Measurements from ENCODE around the gene ARID4A. TPM values are rescaled to one million over a fixed set of nuclear protein-coding genes. Genes with fewer than 3 reads are reported as not detected.

ARID4A gene
- total and polyA plus RNA-seq, 10 of the 15 experiments (the other 5 are each of a cell fraction or from before 2014, with no cell fraction given), result 5.2 to 18.9 (median 12.5) TPM

DNA sequence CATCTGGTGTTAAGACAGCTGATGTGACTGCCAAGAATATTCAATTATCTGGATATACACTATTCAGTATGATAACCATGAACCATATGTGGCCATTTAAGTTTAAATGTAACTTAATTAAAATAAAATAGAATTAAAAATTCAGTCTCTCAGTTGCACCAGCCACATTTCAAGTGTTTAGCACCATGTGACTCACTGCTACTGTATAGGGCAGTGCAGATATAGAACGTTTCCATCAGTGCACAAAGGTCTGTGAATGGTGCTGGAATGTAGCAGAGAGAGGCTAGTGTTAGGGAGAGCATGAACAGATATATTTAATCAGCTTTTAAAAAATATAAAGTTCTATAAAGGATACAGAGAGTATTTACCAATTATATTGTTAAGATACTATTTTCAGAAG lies 28.7 kb downstream of the ARID4A start:
- no TSS peak for BruUV-seq (replicated peaks)
- WGBS (ENCODE audit: insufficient coverage, insufficient replicate concordance, low lambda C conversion rate, missing lambda C conversion rate), result 89% methylated on average over 1 of the region's 1 CpG

More for the DNA sequence above, 28.7 kb downstream of the ARID4A start:
- Histone ChIP-seq H3K4me3 (no peak overlapping the region), H3K27me3 (replicated peaks in 1 of 2; ENCODE audit: control insufficient read depth in 2 of 2, insufficient read depth in 2 of 2, low read length in 1 of 2) (no peaks in the 10 kb centered on the region), H3K79me2 (ENCODE audit: control insufficient read depth, insufficient read depth, low read length) (no peaks in the 10 kb centered on the region; the same call in 1 of the 2 replicates), H3K4me1 (ENCODE audit: control insufficient read depth, insufficient read depth, low read length) (peaks cover 3% of the 10 kb centered on the region; the same call in 1 of the 2 replicates), H3K9ac (ENCODE audit: control insufficient read depth, insufficient read depth, low read length) (no peak overlapping the region), H3K27ac (ENCODE audit: control insufficient read depth, insufficient read depth) (no peak overlapping the region), H3K36me3 (ENCODE audit: control insufficient read depth in 2 of 2, insufficient read depth in 2 of 2, low read length in 1 of 2) (peaks cover 0 to 16% of the 10 kb centered on the region in 2 experiments), H3K9me3 (replicated peaks; ENCODE audit: control insufficient read depth, insufficient read depth, low read length) (no peaks in the 10 kb centered on the region), H4K20me1 (ENCODE audit: control insufficient read depth, insufficient read depth) (no peaks in the 10 kb centered on the region), H3K4me2 (ENCODE audit: control insufficient read depth, insufficient read depth) (no peak overlapping the region), H2AFZ (ENCODE audit: control insufficient read depth, low read depth, low read length) (no peak overlapping the region)
- ChIA-PET SMC1A (ENCODE audit: uncharacterized antibody, unreplicated experiment) (interaction anchor here (1.2 to 2.4 kb wide), 3 partner anchors 21 to 53 kb away, joined by 3 to 7 read pairs (median 5); no protein-coding TSS in a partner anchor), CTCF (interaction anchor here (1.9 kb wide), 1 partner anchor 11 kb away, joined by 7 read pairs; no protein-coding TSS in a partner anchor), POLR2A (interaction anchor here (0.5 to 1.0 kb wide), 3 partner anchors 13 to 29 kb away, joined by 3 read pairs; partner anchors contain the start of gene ARID4A), RAD21 (ENCODE audit: unreplicated experiment) (no interaction called here)
- intact Hi-C loops (cut with micrococcal nuclease; ENCODE audit: unreplicated experiment), result no loop called here
- FAIRE-seq, result no peak
- no peak for DNase-seq (ENCODE audit: low read depth, low spot score)
- TF ChIP-seq NBN (IDR thresholded peaks at IDR 0.05) (no peak), CBX3 (IDR thresholded peaks at IDR 0.05; ENCODE audit: borderline replicate concordance, low read depth) (no peak), ATF7 (IDR thresholded peaks at IDR 0.05; ENCODE audit: low read depth) (no peak), EGR1 (IDR thresholded peaks at IDR 0.05; ENCODE audit: borderline replicate concordance in 1 of 2, low read depth in 2 of 2, low read length in 2 of 2) (no peak), RBBP5 (conservative IDR thresholded peaks at IDR 0.05) (no peak), CBX5 (IDR thresholded peaks at IDR 0.05; ENCODE audit: low read depth) (no peak), NFIC (IDR thresholded peaks at IDR 0.05; ENCODE audit: low read depth, low read length) (no peak), TAF1 (IDR thresholded peaks at IDR 0.05; ENCODE audit: borderline replicate concordance, low read depth, low read length) (no peak), SIX5 (IDR thresholded peaks at IDR 0.05; ENCODE audit: low read depth, low read length, severe bottlenecking) (no peak), MAX (IDR thresholded peaks at IDR 0.05; ENCODE audit: low read depth, low read length) (no peak), SREBF2 (IDR thresholded peaks at IDR 0.05; ENCODE audit: low read length) (no peak), RUNX3 (IDR thresholded peaks at IDR 0.05; ENCODE audit: low read length) (no peak), ZZZ3 (IDR thresholded peaks at IDR 0.05; ENCODE audit: control insufficient read depth, insufficient read length, low read depth) (no peak), KAT2A (conservative IDR thresholded peaks at IDR 0.05; ENCODE audit: control insufficient read depth, low read depth, low read length) (no peak), MXI1 (IDR thresholded peaks at IDR 0.05; ENCODE audit: low read depth, low read length) (no peak), CHD4 (IDR thresholded peaks at IDR 0.05) (no peak), BMI1 (IDR thresholded peaks at IDR 0.05; ENCODE audit: borderline replicate concordance) (no peak), PRDM15 (CRISPR knock-in tag; IDR thresholded peaks at IDR 0.05) (no peak)
- TF ChIP-seq, protein P1, sequence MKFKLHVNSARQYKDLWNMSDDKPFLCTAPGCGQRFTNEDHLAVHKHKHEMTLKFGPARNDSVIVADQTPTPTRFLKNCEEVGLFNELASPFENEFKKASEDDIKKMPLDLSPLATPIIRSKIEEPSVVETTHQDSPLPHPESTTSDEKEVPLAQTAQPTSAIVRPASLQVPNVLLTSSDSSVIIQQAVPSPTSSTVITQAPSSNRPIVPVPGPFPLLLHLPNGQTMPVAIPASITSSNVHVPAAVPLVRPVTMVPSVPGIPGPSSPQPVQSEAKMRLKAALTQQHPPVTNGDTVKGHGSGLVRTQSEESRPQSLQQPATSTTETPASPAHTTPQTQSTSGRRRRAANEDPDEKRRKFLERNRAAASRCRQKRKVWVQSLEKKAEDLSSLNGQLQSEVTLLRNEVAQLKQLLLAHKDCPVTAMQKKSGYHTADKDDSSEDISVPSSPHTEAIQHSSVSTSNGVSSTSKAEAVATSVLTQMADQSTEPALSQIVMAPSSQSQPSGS (IDR thresholded peaks at IDR 0.05; ENCODE audit: low read length), result no peak
- TF ChIP-seq, protein P2, sequence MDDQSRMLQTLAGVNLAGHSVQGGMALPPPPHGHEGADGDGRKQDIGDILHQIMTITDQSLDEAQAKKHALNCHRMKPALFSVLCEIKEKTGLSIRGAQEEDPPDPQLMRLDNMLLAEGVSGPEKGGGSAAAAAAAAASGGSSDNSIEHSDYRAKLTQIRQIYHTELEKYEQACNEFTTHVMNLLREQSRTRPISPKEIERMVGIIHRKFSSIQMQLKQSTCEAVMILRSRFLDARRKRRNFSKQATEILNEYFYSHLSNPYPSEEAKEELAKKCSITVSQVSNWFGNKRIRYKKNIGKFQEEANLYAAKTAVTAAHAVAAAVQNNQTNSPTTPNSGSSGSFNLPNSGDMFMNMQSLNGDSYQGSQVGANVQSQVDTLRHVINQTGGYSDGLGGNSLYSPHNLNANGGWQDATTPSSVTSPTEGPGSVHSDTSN (IDR thresholded peaks at IDR 0.05; ENCODE audit: insufficient replicate concordance, low read depth, low read length), result no peak
- ATAC-seq, result no peak
- in situ Hi-C loops (cut with MboI), result no loop called here
